GM23248 (cell line): ENCODE results near the gene ANO6.

ENCODE experiments used
- EZH2 ChIP-seq: fragments of 200-600 bp; sonication (generic); IDR thresholded peaks from 2 replicates; pipeline ENCODE4 v1.6.1; 2018; ENCODE audit warnings: antibody characterized with exemption, mild to moderate bottlenecking; ENCODE audit not compliant: insufficient read depth, poor library complexity, severe bottlenecking
- EZH2phosphoT487 ChIP-seq: fragments of 200-600 bp; sonication (generic); IDR thresholded peaks from 2 replicates; pipeline ENCODE4 v1.6.1; 2018; ENCODE audit warnings: antibody characterized with exemption, moderate library complexity, mild to moderate bottlenecking, low read depth; ENCODE audit not compliant: insufficient read depth

DNA sequence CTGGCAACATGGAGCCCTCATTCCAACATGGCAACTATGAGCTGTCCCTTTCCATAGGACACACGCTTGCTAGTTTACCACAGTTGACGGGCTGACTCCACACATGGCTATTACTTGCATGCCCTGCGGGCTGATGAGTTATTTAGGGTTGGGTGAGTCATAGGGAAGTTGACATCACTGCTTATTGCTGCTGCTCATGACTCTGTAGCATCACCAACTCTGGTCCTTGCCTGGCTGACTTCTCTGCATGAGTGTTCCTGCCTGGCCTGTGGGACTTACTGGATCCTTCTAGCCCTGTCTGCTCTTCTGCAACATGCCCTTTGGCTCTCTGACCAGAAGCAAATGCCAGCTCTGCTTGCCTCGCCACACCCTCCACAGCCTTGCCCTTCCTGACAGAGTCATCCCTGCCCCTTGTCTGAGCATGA, 199.5 kb downstream of the ANO6 start:
- TF ChIP-seq EZH2phosphoT487 (no peak), EZH2 (no peak)
